MM.1S (cell line): ENCODE measurements around the gene RGS6.

Experiments used
- CTCF ChIP-seq: fragments of 300-600 bp; sonication (generic); IDR thresholded peaks from 2 replicates; pipeline ENCODE4 v1.5.1; 2016; ENCODE audit warnings: antibody characterized with exemption, low read length, mixed read lengths
- EZH2 ChIP-seq: fragments of 300-600 bp; sonication (generic); optimal IDR thresholded peaks from 2 replicates; pipeline ENCODE3; 2017; ENCODE audit warnings: low read depth, mild to moderate bottlenecking, antibody characterized with exemption, low read length, mixed read lengths

GRCh38 chr14:72479461-72479931 lies 547.3 kb downstream of the RGS6 start:
- TF ChIP-seq CTCF = no peak
- TF ChIP-seq EZH2 = no peak
